HG03354 (cell line): ENCODE results near the gene DNAAF3.
"Not testable (repeated sequence)": the region's sequence is repeated elsewhere in the genome, so short reads cannot be mapped to it uniquely, and the experiment has no call there.

ENCODE experiments used
- ATAC-seq: cut with Tn5 transposase; IDR thresholded peaks from one replicate; pipeline ENCODE4 v1.9.1; 2021; ENCODE audit warnings: mild to moderate bottlenecking; ENCODE audit not compliant: unreplicated experiment, poor library complexity, severe bottlenecking

DNAAF3 gene

DNA sequence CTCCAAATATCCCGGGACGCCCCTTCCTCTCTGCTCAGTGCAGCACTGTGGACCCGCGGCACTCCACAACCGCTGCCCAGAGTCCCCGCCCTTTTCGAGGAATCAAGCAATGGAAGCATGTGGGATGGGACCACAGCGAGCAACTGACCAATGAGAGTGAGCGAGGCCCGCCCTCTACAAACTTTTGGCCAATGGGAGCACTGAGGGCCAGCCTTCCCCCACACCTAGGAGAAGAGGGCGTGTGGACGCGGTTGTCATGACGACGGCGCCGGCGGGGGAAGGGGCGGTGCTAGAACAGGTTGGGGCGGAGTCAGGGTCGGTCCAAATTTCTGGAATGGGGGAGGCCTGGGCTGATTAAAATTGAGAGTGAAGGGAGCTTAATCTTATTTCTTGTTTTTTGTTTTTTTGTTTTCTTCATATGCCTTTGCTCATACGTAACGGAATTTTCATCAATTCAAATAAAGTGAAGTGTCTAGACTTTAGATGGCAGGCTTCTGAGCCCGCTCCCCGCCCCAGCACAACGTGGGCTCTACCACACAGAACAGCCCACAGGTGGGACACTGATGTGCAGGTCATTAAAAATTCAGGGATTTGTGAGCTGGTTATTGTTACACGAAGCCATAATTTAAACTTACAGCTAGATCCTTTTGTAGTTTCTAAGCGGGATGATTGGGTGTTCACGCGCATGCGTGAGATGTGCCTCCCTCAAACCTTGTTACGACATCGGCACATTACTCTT, at the start of gene DNAAF3:
Gene DNAAF3 (minus strand): TSS at position 84 of the 739 bp plus-strand sequence. CDS start 200 bp downstream, outside the sequence.
- ATAC-seq: peak; percentile 88

DNA sequence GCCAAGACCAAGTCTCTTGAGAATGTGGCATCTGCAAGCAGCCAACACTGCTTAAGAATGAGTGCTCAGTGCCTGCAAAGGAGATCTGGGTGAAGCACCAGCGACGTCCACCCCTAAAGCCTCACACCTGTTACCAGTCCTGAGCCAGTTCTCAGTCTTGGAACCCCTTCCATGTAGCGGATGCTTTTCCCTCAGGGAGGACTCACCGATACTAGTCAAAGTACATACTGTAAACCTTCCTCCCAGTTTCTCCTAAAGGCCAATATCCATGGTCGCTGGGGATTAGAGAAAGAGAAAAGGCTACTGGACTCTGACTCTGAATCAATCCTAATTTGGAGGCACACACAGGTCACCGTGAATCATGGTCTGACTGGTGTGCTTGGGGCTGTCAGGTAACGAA, 47.1 kb upstream of the DNAAF3 start:
- no peak for ATAC-seq

DNA sequence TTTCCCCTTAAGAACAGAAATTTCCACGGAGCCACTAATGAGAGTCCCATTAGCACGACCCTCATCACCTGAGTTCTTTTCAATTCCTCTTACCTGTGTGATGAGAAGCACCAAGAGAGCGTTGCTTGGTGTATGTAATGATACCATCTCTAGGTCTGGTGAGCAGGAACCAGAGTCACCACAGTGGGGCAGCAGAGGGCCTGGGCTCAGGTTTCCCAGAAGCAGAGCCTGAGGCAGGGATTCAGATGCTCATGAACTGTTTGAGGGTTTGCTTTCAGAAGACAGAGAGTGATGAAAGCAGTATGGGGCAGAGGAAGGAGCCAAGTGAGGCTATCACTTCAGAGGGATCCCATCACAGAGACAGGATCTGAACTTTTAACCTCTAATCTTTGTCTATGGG, 46.0 kb upstream of the DNAAF3 start:
- no peak for ATAC-seq

DNA sequence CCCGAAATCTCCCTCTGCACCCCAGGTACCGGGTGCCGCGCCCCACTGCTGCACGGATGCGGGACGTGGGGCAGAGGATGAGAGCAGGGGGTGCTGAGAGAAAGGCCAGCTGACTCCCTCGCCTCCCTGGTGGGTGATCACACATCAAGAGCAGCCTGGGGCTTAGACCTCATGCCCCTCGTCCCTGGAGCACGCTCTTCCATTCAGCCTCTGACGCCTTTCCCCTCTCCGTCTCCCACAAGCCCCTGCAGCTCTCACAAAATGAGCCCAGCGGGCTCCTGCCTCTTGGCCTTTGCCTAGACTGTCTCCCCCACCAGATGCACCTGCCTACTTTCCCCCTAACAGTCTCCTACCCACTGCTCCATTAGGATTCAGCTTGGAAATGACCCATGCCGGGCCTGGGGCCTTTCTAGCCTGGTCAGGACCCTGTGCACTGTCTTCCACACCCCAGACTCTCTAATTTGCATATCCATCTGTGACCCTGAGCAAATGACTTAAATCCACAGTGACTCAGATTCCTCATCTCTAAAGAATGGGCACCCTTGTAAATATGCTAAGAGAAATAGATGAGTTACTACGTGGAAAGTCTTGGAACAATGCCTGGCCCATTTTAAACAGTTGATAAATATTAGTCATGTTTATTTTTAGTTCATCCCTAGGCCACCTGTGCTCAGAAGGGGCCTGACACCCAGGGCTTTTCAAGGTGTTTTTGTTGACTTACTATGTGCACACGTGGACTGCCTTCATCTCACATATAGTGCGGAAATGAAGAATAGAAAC, 43.5 kb upstream of the DNAAF3 start:
- no peak for ATAC-seq

DNA sequence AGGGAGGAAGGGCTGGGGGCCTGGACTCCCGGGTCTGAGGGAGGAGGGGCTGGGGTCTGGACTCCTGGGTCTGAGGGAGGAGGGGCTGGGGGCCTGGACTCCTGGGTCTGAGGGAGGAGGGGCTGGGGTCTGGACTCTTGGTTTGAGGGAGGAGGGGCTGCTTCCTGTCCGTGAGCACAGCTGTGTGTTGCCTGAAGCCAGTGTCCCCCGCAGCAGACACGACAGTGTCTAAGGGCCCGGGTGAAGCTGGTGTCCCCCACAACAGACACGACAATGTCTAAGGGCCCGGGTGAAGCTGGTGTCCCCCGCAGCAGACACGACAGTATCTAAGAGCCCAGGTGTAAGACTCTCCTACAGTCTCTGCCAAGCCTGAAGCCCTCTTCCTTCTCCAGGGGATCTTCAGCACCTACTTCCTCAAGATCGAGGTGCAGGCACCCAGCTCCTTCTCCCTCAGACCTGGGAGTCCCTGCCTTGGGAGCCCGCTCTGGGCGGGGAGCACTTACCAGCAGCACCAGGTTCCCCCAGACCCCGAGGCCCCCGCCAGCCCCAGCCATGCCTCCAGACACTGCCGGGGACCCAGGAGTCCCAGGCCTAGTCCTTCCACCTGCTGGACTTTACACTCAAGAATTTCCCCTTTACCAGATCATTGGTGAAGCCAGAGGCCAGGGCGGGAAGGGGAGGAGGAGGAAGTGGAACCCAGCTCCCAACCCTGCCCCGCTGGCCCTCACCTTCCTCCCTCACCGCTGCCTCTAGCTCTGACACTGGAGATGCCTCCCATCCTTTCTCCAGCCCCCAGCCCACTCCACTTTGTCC, 42.7 kb upstream of the DNAAF3 start, which contains the start of gene PTPRH:
Gene PTPRH (minus strand): TSS at position 622 of the 813 bp plus-strand sequence. CDS start 68 bp downstream, at position 554.
- ATAC-seq: no peak

DNA sequence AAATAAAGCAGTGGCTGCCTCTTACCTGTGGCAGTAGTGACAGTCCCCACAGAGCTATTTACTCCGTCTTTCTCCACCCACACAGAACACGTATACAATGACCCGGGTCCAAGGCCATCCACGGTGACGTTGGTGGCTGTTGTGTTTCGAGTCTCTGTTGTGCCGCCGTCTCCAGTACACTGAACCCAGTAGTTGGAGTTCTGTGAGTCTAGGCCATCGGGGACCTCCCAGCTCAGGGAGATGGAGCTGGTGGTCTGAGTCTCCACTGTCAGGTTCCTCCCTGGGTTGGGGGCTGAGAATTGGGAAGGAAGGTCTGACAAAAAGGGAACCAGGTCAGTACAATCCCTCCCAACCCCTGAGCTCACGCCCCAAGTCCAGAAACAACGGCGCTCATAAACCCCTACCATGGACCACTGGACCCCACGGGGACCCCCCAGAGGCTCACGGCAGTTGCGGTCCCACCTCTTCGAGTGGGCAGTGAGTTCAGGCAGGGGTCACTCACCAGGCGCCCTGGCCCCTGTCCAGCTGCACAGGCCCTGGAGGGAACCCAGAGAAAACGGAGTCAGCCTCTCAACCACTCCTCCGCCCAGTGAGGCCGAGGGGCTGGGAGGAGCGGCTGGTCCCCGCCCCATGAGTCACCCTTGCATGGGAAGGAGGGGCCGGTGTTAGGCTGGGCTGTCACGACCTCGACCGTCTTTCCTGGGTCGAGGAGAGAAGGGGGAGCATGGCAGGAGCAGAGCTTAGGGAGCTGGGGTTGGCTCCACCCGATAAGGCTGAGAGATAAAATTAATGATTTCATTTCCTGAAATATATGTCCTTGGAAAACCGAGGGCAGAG, 40.5 kb upstream of the DNAAF3 start:
- no peak for ATAC-seq

DNA sequence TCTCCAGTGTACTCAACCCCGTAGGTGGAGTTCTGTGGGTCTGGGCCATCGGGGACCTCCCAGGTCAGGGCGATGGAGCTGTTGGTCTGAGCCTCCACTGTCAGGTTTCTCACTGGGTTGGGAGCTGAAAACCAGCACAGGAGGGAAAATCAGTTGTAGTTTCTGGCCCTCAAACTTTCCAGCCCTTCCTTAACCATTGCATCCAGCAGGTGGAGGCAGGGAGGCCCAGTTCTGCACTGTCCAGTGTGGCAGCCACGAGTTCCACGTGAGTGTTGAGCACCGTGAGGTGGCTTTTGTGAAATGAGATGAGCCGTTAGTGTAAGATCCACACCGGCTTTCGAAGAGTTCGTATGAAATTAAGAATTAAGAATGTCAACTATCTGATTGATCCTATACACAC, 35.8 kb upstream of the DNAAF3 start:
- ATAC-seq: not testable (repeated sequence)

DNA sequence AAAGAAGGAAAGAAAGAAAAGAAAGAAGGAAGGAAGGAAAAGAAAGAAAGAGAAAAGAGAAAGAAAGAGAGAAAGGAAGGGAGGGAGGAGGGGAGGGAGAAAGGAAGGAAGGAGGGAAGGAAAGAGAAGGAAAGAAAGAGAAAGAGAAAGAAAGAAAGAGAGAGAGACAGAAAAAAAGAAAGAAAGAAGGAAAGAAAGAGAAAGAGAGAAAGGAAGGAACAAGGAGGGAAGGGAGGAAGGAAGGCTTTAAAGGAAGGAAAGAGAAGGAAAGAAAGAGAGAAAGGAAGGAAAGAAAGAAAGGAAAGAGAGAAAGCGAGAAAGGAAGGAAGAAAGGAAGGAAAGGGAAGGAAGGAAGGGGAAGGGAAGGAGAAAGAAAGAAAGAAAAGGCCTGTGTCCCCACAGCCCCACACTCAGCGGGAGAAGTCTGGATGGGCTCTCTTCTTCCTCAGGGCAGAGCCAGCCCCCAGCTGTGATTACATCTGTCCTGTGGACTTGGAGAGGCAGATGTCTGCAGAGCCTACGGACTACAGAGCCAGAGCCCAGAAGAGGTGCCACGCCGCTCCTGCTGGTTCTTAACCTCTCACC, 33.3 kb upstream of the DNAAF3 start:
- no peak for ATAC-seq

DNA sequence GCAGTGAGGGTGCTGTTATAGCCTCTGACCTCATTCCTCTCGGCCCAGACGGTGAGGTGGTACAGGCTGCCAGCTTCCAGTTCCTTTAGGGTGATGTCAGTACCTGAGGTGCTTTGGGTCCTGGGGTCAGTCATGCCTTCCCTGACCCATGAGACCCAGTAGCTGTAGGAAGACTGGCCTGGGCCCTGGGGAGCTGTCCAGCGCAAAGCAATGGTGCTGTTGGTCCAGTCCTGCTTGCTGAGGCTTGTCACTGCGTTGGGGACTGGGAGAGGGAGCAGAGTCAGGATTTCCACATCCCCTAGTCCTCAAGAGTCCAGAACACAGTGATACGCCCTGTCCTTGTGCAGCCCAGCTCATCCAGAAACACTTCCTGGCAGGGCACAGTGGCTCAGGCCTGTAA, 32.2 kb upstream of the DNAAF3 start:
- ATAC-seq: no peak

DNA sequence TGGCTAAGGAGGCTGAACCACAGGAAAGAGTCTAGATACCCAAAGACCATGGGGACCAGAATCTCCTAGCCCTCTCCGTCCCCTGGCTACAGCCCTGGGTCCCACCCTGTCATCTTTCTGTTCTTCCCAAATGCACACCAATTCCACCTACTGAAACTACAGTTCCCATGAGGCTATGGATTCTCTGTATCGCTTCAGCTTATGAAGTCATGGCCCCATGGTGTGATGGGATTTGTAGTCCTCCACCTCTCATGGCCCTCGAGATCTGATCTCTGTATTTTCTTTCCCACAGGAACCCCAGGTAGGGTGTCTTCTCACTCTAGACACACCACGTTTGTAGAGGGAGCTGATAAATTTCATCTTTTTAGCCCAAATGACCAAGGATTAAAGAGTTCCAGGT, 31.1 kb upstream of the DNAAF3 start:
- ATAC-seq: no peak

DNA sequence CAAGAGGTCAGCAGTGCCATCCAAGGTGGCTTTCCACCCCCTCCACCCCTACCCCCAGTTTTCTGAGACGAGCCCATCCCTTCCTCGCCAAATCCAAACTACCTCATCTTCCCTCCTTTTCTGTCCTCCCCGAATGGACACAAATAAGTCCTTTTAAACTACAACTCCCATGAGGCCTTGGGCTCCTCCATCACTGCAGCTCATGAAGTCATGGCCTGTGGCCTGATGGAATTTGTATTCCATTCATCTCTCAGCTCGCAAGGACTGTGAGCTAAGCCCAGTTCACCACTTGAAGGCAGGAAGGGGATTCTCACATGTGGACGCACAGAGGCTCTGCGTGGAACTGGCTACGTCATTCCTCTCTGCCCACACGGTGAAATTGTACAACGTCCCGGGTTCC, 30.4 kb upstream of the DNAAF3 start:
- no peak for ATAC-seq

DNA sequence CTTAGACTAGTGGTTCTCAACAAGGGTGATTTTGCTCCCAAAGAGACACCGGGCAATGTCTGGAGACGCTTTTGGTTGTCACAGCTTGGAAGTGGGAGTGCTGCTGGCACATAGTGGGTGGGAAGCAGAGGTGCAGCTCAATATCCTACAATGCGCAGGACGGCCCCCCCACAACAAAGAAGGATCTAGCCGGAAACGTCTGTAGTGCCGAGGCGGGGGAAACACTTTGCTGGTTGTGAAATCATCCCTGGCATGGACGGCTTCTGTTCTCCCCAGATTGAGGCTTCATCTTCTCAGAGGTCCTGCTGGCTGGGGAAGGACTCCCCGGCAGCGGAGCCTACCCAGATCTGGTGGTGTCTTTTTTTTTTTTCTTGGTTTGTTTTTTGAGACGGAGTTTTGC, 27.1 kb upstream of the DNAAF3 start:
- no peak for ATAC-seq

DNA sequence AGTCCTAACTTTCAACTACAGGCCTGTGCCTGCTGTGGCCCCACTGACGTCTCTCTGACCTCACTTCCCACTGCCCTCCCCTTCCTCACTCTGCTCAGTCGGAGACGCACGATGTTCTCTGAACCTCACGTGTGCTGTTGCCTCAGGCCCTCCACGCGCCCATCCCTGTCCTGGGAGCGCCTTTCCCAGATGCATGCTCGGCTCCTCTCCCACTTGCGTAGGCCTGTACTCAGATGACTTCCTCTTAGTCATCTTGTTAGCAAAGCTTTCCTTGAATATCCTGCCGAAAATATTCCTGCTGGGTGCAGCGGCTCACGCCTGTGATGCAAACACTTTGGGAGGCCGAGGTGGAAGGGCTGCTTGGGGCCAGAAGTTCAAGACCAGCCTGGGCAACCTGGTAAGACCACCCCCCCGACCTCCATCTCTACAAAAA, 23.0 kb upstream of the DNAAF3 start:
- no peak for ATAC-seq

DNA sequence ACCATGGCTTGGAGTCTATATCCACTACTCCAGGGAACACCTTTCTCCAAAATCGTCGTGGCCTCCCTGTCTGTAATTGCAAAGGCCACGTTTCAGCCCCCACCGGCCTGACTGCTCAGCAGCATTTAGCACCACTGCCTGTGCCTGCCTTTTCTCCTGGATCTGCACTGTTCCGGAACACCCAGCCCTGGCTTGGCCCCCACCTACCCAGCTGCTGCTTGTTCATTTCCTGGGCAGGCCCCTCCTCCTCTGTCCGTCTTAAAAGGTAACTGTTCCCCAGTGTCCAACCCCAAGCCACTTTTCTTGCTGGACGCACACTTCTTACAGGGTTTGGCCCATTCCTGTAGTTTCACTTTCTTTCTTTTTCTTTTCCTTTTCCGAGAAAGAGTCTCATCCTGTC, 22.2 kb upstream of the DNAAF3 start:
- ATAC-seq: no peak

DNA sequence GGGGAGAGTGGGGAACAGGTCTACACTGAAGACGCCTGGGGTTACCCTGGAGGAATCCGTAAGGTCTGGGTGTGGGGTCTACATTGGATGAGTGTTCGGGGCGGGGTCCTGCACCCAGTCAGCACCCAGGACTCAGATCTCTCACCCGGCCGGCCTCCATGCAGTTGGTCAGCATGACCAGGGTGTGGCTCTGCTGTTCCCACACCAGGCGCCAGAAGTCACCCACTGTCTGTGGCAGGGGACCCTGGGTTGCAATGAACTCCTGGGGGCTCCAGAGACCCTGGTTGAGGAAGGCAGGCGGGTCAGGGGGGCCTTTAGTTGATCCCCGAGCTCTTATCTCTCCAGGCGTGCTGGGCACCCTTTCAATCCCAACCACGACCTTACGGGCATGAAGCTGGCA, 19.7 kb upstream of the DNAAF3 start:
- no peak for ATAC-seq

DNA sequence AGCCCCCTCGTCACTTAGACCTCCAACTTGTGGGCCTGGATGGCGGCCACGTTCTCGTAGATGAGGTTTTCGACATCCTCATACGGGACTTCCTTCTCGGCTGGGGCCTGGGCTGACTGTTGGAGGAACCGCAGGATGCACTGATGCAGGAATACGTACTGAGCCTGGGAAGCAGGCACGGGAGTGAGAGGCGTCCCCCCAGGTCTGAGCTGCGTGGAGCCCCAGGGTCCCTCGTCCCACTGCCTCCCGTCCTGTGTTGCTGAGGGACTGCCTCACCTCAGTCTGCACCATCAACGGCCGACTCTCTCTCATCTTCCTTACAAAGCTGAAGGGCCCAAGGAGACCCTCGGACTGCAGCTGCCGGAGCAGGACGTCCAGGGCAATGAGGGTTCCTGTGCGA, 15.3 kb upstream of the DNAAF3 start:
- ATAC-seq: no peak

DNA sequence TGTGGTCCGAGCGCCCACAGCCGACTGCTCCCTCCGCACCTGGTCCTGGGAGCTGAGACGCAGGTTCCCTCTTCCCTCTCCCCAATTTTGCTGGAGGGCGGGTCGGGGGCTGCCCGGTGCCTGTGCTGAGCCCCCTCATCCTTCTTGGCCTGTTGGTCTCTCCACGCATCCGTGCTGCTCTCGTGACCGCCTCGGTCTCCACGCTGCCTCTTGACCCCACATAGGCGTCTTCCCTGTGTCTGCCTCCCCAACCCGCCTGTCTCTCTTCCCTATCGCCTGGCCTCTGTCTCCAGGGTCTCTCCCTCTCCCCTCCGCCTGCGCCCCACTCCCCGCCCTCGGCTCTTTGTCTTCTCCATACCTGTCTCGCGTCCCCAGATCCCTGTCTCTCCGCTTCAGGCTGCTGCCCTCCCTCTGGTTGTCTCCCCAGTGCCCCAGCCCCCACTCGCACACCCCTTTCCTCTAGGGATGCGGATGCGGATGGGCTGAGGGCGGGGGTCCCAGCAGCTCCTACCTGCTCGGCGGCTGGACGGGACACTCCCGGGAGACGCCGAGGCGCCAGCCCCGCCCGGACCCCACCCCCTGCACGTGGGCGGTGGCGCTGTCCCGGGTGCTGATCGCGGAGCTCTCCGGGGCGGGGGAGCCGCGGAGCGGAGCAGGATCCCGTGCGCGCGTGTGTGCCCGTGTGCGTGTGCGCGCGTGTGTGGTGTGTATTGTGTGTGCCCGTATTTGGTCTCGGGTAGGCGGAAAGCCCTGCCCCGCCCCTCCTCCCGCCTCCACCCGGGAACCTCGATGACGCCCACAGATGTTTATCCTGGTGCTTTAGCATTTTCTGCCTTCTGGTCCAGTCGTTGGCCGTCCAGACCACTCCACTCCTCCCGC, 13.4 kb upstream of the DNAAF3 start, which contains the start of gene SYT5:
Gene SYT5 (minus strand): TSS at position 684 of the 879 bp plus-strand sequence. CDS start 1,248 bp downstream, outside the sequence.
- ATAC-seq: peak; percentile 21
